ENCODE measurements around the gene KIF6.
"Not testable (repeated sequence)": the region's sequence is repeated elsewhere in the genome, so short reads cannot be mapped to it uniquely, and the experiment has no call there.

KIF6 gene

DNA sequence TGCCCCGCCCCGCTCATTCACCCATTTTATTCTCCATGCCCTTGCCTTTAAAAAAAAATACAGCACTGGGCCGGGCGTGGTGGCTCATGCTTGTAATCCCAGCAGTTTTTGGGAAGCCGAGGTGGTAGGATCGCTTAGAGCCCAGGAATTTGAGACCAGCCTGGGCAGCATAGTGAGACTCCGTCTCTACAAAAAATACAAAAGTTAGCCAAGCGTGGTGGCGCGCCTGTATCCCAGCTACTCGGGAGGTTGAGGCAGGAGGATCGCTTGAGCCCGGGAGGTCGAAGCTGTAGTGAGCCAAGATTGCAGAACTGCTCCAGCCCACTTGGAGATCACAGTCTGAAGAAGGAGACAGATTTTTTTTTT is 407 bp upstream of the KIF6 start:
- Histone ChIP-seq H3K36me3 (no peaks in the 10 kb centered on the region), H3K4me1 (0 out of 20 replicates have a peak, but pooled peaks cover 0 to 5% (median 0%) of the 10 kb centered on the region in 10 experiments), H3K9me3 (replicated peaks in 1 of 11) (peaks cover 0 to 7% (median 0%) of the 10 kb centered on the region in 11 experiments; a peak in 3 of 22 replicates), H3K27me3 (no peaks in the 10 kb centered on the region), H3K4me2 (peak overlapping the region in 4 of 11 experiments; percentile 60 to 80 (median 68); a peak in 6 of 22 replicates), H3K27ac (no peak overlapping the region), H3K9ac (no peak overlapping the region), H4K20me1 (no peaks in the 10 kb centered on the region), H3K4me3 (peak overlapping the region in 2 of 10 experiments; percentile 62 to 73; a peak in 2 of 20 replicates)
- TF ChIP-seq Cebpa-rat (IDR thresholded peaks at IDR 0.05), result no peak

DNA sequence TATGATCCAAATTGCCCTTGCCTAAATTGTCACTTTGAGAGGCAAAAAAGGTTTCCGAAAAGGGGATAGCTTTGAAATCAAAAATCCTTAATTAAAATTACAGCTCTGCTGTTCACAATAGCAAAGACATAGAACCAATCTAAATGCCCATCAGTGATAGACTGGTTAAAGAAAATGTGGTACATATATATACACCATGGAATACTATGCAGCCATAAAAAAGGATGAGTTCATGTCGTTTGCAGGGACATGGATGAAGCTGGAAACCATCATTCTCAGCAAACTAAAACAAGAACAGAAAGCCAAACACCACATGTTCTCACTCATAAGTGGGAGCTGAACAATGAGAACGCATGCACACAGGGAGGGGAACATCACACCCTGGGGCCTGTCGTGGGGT is 1.9 kb downstream of the KIF6 start:
- not testable (repeated sequence) for H3K36me3 ChIP-seq; H3K4me3 ChIP-seq; H4K20me1 ChIP-seq; H3K9me3 ChIP-seq (replicated peaks in 1 of 11); H3K27me3 ChIP-seq; H3K4me1 ChIP-seq; H3K27ac ChIP-seq; H3K4me2 ChIP-seq; H3K9ac ChIP-seq

DNA sequence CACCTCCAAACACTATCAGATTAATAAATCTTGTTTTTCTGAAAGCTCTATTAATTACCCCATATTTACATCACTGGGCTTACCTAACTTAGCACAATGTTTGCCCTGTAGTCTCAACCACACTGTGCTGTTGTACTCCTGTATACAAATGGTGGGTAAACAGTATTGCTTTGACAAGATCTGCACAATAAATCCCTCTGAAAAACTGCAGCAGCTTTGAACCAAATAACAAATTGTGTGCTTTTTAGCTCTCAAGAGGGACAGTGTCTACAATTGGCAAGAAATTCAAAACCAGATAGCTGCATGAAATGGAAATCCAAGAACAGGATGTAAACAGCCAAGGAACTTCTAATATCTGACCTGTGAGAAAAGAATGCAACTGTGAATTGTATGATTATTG is 10.4 kb downstream of the KIF6 start:
- Histone ChIP-seq H4K20me1 (no peaks in the 10 kb centered on the region), H3K4me1 (no peaks in the 10 kb centered on the region), H3K27me3 (no peaks in the 10 kb centered on the region), H3K9me3 (replicated peaks in 1 of 11) (no peaks in the 10 kb centered on the region), H3K4me3 (no peak overlapping the region), H3K4me2 (no peak overlapping the region), H3K36me3 (no peaks in the 10 kb centered on the region), H3K9ac (no peak overlapping the region), H3K27ac (no peak overlapping the region)
- no peak for TF ChIP-seq Cebpa-rat (IDR thresholded peaks at IDR 0.05)

DNA sequence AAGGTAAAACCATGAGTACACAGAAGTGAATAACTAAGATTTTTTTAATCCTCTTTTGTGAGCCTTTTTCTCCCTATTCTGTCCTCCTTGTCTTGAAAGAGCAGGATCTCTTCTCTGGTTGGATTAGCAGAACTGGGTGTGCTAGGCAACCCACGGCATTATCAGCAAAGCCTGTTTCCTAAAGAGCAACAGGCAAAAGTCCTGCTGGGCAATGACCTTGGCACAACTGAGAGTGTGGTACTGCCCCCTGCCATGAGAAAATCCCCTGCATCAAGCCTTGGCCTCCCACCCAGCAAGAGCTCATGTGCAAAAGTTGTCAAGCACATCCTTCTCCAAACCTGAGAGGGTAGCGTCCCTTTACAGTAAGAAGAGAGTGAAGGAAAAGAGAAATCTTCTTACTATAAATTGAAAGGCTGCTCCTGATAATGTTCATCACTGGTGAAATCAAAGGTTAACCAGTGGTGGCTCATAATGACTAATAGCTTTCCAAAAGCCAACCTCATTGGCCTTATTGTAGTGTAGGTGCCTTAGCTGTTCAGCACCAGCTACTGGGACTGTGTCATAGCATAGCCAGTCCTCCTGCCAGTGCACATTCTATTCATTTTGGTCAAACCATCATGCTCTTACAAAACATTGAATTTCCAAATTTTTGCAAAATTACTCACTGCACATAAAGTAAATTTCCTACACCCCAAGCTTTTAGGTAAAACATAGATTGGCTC is 17.1 kb downstream of the KIF6 start:
- no peak overlapping the region for H3K4me2 ChIP-seq
- H3K36me3 ChIP-seq, result no peaks in the 10 kb centered on the region
- peaks cover 0 to 10% (median 2%) of the 10 kb centered on the region in 10 experiments; a peak in 8 of 20 replicates for H3K4me1 ChIP-seq
- no peak overlapping the region for H3K27ac ChIP-seq
- no peaks in the 10 kb centered on the region for H3K9me3 ChIP-seq (replicated peaks in 1 of 11)
- no peak overlapping the region for H3K9ac ChIP-seq
- TF ChIP-seq Cebpa-rat (IDR thresholded peaks at IDR 0.05), result no peak
- no peaks in the 10 kb centered on the region for H4K20me1 ChIP-seq
- H3K4me3 ChIP-seq, result no peak overlapping the region
- H3K27me3 ChIP-seq, result no peaks in the 10 kb centered on the region

DNA sequence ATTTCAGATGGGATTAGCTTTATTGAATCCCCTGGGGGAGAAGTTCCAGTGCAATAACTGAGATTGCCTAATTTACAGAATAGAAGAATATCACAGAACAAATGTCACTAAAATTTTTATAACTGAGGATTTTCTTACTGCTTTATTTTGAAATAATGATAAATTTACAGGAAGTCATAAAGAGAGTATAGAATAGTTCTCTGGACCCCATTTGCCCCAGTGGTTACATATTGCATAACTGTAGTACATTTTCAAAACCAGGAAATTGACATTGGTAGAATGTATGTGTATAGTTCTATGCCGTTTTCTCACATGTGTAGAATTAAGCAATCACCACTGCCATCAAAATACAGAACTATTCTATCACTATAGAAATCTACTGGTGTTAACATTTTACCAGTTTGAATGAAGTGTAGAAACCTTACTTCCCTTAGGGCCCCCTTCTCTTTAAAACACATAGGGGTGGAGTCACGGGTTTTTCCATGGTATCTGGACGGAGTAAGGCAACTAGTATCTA is 18.3 kb downstream of the KIF6 start:
- Histone ChIP-seq H3K27ac (peak overlapping the region in 2 of 11 experiments; percentile 9 to 27; a peak in 3 of 22 replicates), H3K36me3 (no peaks in the 10 kb centered on the region), H3K4me3 (no peak overlapping the region), H3K9ac (no peak overlapping the region), H3K4me2 (peak overlapping the region in 6 of 11 experiments; percentile 6 to 35 (median 26); a peak in 5 of 22 replicates), H3K4me1 (peaks cover 0 to 10% (median 2%) of the 10 kb centered on the region in 10 experiments; a peak in 8 of 20 replicates), H3K9me3 (replicated peaks in 1 of 11) (no peaks in the 10 kb centered on the region), H3K27me3 (no peaks in the 10 kb centered on the region), H4K20me1 (no peaks in the 10 kb centered on the region)
- 0 out of 22 replicates have a peak, but pooled peaks of 1 of the 11 experiments have one; percentile 17 for TF ChIP-seq Cebpa-rat (IDR thresholded peaks at IDR 0.05)

DNA sequence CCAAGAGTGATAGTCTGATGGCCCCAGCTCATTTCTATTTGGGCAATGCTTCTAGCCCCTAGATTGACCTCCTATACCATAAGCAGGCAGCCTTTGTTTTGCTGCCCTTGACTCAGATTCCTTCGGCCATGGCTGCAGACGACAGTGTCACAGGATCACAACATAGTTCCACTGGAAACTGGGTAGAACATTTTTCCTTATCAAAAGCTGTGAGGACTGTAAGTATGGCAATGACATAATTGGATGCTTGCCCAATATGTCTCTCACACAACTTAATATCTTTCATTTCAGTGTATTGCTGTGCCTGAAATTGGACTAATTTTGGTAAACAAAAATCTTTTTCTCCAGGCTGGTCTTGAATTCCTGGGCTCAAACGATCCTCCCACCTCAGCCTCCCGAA is 22.9 kb downstream of the KIF6 start:
- Histone ChIP-seq H3K27me3 (no peaks in the 10 kb centered on the region), H3K36me3 (no peaks in the 10 kb centered on the region), H3K4me2 (no peak overlapping the region), H3K4me1 (peaks cover 0 to 16% (median 2%) of the 10 kb centered on the region in 10 experiments; a peak in 8 of 20 replicates), H4K20me1 (no peaks in the 10 kb centered on the region), H3K9ac (no peak overlapping the region), H3K9me3 (replicated peaks in 1 of 11) (no peaks in the 10 kb centered on the region), H3K4me3 (no peak overlapping the region), H3K27ac (no peak overlapping the region)
- no peak for TF ChIP-seq Cebpa-rat (IDR thresholded peaks at IDR 0.05)

DNA sequence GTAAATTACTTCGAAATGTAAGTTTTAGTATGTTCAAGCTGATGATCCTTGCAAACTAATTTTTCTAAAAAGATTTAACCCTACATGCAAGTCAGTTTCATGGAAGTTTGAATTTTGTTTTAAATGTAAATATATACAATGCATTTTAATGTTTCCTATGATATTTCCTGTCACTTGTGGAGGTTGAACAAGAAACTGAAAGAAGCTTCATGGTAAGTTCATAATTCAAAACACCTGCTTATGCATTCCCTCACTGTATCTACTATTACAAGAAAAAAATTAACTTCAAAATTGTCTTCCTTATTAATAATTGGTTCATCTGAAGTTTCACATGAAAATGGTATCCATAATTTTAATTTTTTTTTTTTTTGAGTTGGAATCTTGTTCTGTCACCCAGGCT is 24.8 kb downstream of the KIF6 start:
- H3K4me2 ChIP-seq, result no peak overlapping the region
- no peak overlapping the region for H3K4me3 ChIP-seq
- H3K27me3 ChIP-seq, result no peaks in the 10 kb centered on the region
- no peaks in the 10 kb centered on the region for H3K36me3 ChIP-seq
- no peaks in the 10 kb centered on the region for H3K9me3 ChIP-seq (replicated peaks in 1 of 11)
- no peak for TF ChIP-seq Cebpa-rat (IDR thresholded peaks at IDR 0.05)
- H3K4me1 ChIP-seq, result peaks cover 0 to 9% (median 0%) of the 10 kb centered on the region in 10 experiments; a peak in 2 of 20 replicates
- no peak overlapping the region for H3K27ac ChIP-seq
- no peak overlapping the region for H3K9ac ChIP-seq
- no peaks in the 10 kb centered on the region for H4K20me1 ChIP-seq

DNA sequence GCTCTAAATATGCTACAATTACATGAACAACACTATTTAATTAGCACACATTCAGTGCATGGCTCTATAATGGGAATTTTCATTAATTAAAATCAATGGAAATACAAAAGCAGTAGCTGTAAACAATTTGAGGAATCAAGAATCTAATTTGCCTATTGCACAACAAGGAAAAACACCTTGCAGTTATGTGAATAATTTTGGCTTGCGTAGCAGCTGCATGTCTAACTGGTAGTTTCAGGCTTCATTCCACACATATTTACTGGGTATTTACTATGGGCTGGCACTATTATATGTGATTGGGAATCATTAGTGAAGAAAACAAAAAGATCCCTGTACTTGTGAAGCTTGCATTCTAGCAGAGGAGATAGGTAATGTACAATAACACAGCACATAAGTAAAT is 26.4 kb downstream of the KIF6 start:
- H3K4me3 ChIP-seq, result no peak overlapping the region
- TF ChIP-seq Cebpa-rat (IDR thresholded peaks at IDR 0.05), result no peak
- no peaks in the 10 kb centered on the region for H4K20me1 ChIP-seq
- H3K36me3 ChIP-seq, result no peaks in the 10 kb centered on the region
- H3K9me3 ChIP-seq (replicated peaks in 1 of 11), result no peaks in the 10 kb centered on the region
- peak overlapping the region in 1 of 11 experiments; percentile 9; a peak in 1 of 22 replicates for H3K4me2 ChIP-seq
- H3K9ac ChIP-seq, result no peak overlapping the region
- no peak overlapping the region for H3K27ac ChIP-seq
- H3K4me1 ChIP-seq, result peaks cover 0 to 9% (median 0%) of the 10 kb centered on the region in 10 experiments; a peak in 2 of 20 replicates
- H3K27me3 ChIP-seq, result no peaks in the 10 kb centered on the region

DNA sequence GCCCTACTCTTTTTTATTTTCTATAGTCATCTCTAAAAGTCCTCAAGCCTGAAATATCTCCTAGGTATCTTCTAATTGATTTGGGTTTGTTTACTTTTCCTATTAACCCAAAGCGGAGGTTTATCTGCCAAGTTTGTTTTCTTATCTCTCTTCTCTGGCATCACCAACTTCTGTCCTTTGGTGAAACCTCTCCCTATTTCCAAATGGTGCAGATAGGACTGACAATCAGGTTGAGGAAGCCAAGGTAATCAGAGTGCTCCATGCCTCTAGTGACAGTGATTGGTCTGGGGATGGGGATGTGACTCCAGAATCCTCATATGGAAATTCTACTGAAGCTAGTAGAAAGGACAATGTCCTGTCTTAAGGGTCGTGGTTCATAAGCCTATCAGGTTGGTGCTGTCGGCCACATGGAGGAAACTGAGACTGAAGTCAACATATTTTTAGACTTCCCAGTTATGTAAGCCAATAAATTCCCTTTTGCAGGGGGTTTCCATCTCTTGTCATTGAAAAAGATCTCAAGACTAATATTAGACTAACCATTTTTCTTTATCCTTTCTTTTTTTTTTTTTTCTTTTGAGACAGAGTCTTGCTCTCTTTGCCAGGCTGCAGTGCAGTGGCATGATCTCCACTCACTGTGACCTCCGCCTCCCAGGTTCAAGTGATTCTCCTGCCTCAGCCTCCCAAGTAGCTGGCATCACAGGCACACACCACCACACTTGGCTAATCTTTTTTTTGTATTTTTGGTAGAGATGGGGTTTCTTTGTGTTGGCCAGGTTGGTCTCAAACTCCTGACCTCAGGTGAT is 28.0 kb downstream of the KIF6 start:
- Histone ChIP-seq H3K9me3 (replicated peaks in 1 of 11) (no peaks in the 10 kb centered on the region), H3K4me1 (peaks cover 0 to 9% (median 0%) of the 10 kb centered on the region in 10 experiments; a peak in 2 of 20 replicates), H3K27me3 (no peaks in the 10 kb centered on the region), H3K4me2 (0 out of 22 replicates have a peak overlapping the region, but pooled peaks of 1 of the 11 experiments have one; percentile 4), H3K9ac (no peak overlapping the region), H3K4me3 (no peak overlapping the region), H4K20me1 (no peaks in the 10 kb centered on the region), H3K36me3 (no peaks in the 10 kb centered on the region), H3K27ac (no peak overlapping the region)
- TF ChIP-seq Cebpa-rat (IDR thresholded peaks at IDR 0.05), result no peak

Measured in BLaER1 treated with 17β-estradiol and CSF1 and Interleukin-3, amounts not matched to agents 10 nM and 100 nM (cell line).